ENCODE measurements around the gene SAMD4A. TPM values are rescaled to one million over a fixed set of nuclear protein-coding genes. Genes with fewer than 3 reads are reported as not detected.

SAMD4A gene
- polyA plus RNA-seq, 3 donors: 3.2 to 8.6 (median 4.2) TPM

DNA sequence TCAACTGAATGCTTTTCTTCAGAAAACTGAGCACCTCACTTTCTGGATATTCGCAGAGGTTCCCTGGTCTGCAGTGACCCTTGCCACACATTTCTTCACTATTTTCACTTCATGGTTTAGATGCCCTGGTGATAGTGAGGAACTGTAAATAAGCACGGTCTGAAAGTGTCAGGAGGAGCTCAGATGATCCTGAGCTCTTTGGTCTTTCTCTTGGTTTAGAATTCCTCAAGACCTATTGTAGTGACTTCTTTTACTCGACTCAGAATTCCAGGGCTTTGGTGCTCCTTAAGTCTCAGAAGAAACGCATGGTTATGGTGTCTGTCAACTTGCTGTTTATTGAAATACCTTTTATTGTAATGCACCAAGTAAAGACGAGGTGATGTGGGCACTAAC lies 84.0 kb downstream of the SAMD4A start:
- H2AFZ ChIP-seq (ENCODE audit: insufficient read depth, low read depth, low read length, poor library complexity, severe bottlenecking): no peak overlapping the region
- Mint-ChIP-seq H3K9me3 (no peaks in the 10 kb centered on the region), H3K4me3 (no peak overlapping the region), H3K4me1 (peaks cover 8% of the 10 kb centered on the region), H3K27ac (peak overlapping the region in 1 of 7 donors; percentile 30), H3K36me3 (no peaks in the 10 kb centered on the region), H3K27me3 (ENCODE audit: low read depth in 3 of 3) (peaks cover 3 to 6% (median 4%) of the 10 kb centered on the region in 3 donors)
- H4K20me1 ChIP-seq (ENCODE audit: insufficient read depth, low read length): no peaks in the 10 kb centered on the region
- no peak for DNase-seq
- H3K27me3 ChIP-seq (ENCODE audit: control insufficient read depth in 2 of 2, insufficient read depth in 2 of 2, low read length in 2 of 2): peaks cover 0 to 5% of the 10 kb centered on the region in 2 donors
- H3K4me2 ChIP-seq (replicated peaks; ENCODE audit: extremely low read depth, low read length, poor library complexity, severe bottlenecking): no peak overlapping the region
- TF ChIP-seq, protein P1, sequence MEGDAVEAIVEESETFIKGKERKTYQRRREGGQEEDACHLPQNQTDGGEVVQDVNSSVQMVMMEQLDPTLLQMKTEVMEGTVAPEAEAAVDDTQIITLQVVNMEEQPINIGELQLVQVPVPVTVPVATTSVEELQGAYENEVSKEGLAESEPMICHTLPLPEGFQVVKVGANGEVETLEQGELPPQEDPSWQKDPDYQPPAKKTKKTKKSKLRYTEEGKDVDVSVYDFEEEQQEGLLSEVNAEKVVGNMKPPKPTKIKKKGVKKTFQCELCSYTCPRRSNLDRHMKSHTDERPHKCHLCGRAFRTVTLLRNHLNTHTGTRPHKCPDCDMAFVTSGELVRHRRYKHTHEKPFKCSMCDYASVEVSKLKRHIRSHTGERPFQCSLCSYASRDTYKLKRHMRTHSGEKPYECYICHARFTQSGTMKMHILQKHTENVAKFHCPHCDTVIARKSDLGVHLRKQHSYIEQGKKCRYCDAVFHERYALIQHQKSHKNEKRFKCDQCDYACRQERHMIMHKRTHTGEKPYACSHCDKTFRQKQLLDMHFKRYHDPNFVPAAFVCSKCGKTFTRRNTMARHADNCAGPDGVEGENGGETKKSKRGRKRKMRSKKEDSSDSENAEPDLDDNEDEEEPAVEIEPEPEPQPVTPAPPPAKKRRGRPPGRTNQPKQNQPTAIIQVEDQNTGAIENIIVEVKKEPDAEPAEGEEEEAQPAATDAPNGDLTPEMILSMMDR (IDR thresholded peaks at IDR 0.05): no peak
- H3K27ac ChIP-seq (ENCODE audit: low read depth in 1 of 2, low read length in 2 of 2): no peak overlapping the region
- 83% methylated on average over 1 of the region's 5 CpGs for whole genome bisulfite sequencing (ENCODE audit: insufficient coverage)
- intact Hi-C loops (cut with micrococcal nuclease): no loop called here
- no peaks in the 10 kb centered on the region for H3K4me1 ChIP-seq (ENCODE audit: control insufficient read depth in 1 of 2, insufficient read depth in 2 of 2, low read length in 2 of 2)
- no peaks in the 10 kb centered on the region for H3K79me2 ChIP-seq (ENCODE audit: insufficient read depth, low read length)
- H3K9ac ChIP-seq (ENCODE audit: insufficient read depth, low read length, poor library complexity, severe bottlenecking): no peak overlapping the region
- H3K9me3 ChIP-seq (replicated peaks in 1 of 2; ENCODE audit: control insufficient read depth in 1 of 2, insufficient read depth in 1 of 2, low read length in 2 of 2): no peaks in the 10 kb centered on the region
- H3K4me3 ChIP-seq (replicated peaks in 1 of 3; ENCODE audit: low read depth in 2 of 3, low read length in 3 of 3): no peak overlapping the region
- no peaks in the 10 kb centered on the region for H3K36me3 ChIP-seq (replicated peaks in 1 of 2; ENCODE audit: control insufficient read depth in 1 of 2, insufficient read depth in 2 of 2, low read length in 2 of 2)

DNA sequence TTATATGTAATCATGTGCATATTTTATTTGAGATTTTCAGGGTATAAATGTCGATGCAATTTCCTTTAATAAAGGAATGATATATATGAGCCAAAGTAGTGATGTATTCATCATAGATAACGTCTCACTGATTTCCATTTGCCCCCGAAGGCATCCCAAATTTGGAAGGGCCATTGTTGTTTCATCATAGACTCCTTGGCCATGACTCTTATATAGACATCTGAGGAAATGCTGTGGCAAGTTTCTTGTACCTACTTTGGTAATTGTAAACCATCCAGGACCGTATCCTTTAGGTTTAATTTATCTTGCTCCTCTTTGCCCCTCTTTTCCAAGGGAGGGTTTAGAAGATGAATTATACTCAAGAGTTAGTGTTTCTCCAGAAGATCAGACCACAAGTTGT lies 84.7 kb downstream of the SAMD4A start:
- intact Hi-C loops (cut with micrococcal nuclease): no loop called here
- no CpG with 5 or more reads among the region's 4 CpGs for WGBS (ENCODE audit: insufficient coverage)
- no peaks in the 10 kb centered on the region for H3K9me3 ChIP-seq (replicated peaks in 1 of 2; ENCODE audit: control insufficient read depth in 1 of 2, insufficient read depth in 1 of 2, low read length in 2 of 2)
- no peak overlapping the region for H3K4me2 ChIP-seq (replicated peaks; ENCODE audit: extremely low read depth, low read length, poor library complexity, severe bottlenecking)
- no peaks in the 10 kb centered on the region for H3K79me2 ChIP-seq (ENCODE audit: insufficient read depth, low read length)
- Mint-ChIP-seq H3K36me3 (no peaks in the 10 kb centered on the region), H3K4me1 (peaks cover 8% of the 10 kb centered on the region), H3K4me3 (no peak overlapping the region), H3K27ac (no peak overlapping the region), H3K9me3 (no peaks in the 10 kb centered on the region), H3K27me3 (ENCODE audit: low read depth in 3 of 3) (peaks cover 3 to 6% (median 4%) of the 10 kb centered on the region in 3 donors)
- no peaks in the 10 kb centered on the region for H4K20me1 ChIP-seq (ENCODE audit: insufficient read depth, low read length)
- no peak overlapping the region for H3K9ac ChIP-seq (ENCODE audit: insufficient read depth, low read length, poor library complexity, severe bottlenecking)
- H3K36me3 ChIP-seq (replicated peaks in 1 of 2; ENCODE audit: control insufficient read depth in 1 of 2, insufficient read depth in 2 of 2, low read length in 2 of 2): no peaks in the 10 kb centered on the region
- H2AFZ ChIP-seq (ENCODE audit: insufficient read depth, low read depth, low read length, poor library complexity, severe bottlenecking): no peak overlapping the region
- DNase-seq: no peak
- TF ChIP-seq, protein P1 (IDR thresholded peaks at IDR 0.05): no peak
- H3K4me1 ChIP-seq (ENCODE audit: control insufficient read depth in 1 of 2, insufficient read depth in 2 of 2, low read length in 2 of 2): no peaks in the 10 kb centered on the region
- H3K27ac ChIP-seq (ENCODE audit: low read depth in 1 of 2, low read length in 2 of 2): no peak overlapping the region
- H3K4me3 ChIP-seq (replicated peaks in 1 of 3; ENCODE audit: low read depth in 2 of 3, low read length in 3 of 3): no peak overlapping the region
- peaks cover 0 to 5% of the 10 kb centered on the region in 2 donors for H3K27me3 ChIP-seq (ENCODE audit: control insufficient read depth in 2 of 2, insufficient read depth in 2 of 2, low read length in 2 of 2)
